Measurements from ENCODE around the gene UBE3D. TPM values are rescaled to one million over a fixed set of nuclear protein-coding genes. Genes with fewer than 3 reads are reported as not detected.
"Not testable (repeated sequence)": the region's sequence is repeated elsewhere in the genome, so short reads cannot be mapped to it uniquely, and the experiment has no call there.

The UBE3D gene
- total RNA-seq, 4 donors from 2014 or later: 11.0 to 14.8 (median 12.5) TPM

- no peak overlapping the region for H3K4me3 ChIP-seq (replicated peaks in 1 of 3)
- intact Hi-C loops (cut with DNase I): no loop called here
- no peaks in the 10 kb centered on the region for H3K36me3 ChIP-seq
- no peak overlapping the region for H3K27ac ChIP-seq
- WGBS, 2 donors: 65 to 82% methylated on average over 2 of the region's 2 CpGs
- no peaks in the 10 kb centered on the region for H3K9me3 ChIP-seq
- no peaks in the 10 kb centered on the region for H3K27me3 ChIP-seq
- no peaks in the 10 kb centered on the region for H3K4me1 ChIP-seq
- no peak for TF ChIP-seq POLR2A (IDR thresholded peaks at IDR 0.05)
- no peak for TF ChIP-seq CTCF (IDR thresholded peaks at IDR 0.05)
- DNase-seq: no peak
These were observed 163.4 kb downstream of the UBE3D start for GRCh38 chr6:82902290-82902689.

GRCh38 chr6:82894653-82895259, 170.9 kb downstream of the UBE3D start:
- intact Hi-C loops (cut with DNase I): no loop called here

GRCh38 chr6:82893889-82894652, 171.6 kb downstream of the UBE3D start:
- H3K27me3 ChIP-seq: no peaks in the 10 kb centered on the region
- H3K4me1 ChIP-seq: no peaks in the 10 kb centered on the region
- H3K4me3 ChIP-seq (replicated peaks in 1 of 3): no peak overlapping the region
- no peak for TF ChIP-seq POLR2A (IDR thresholded peaks at IDR 0.05)
- TF ChIP-seq CTCF (IDR thresholded peaks at IDR 0.05): no peak
- H3K9me3 ChIP-seq: no peaks in the 10 kb centered on the region
- 88 to 93% methylated on average over 9 of the region's 9 CpGs for WGBS, 2 donors
- intact Hi-C loops (cut with DNase I): no loop called here
- no peak overlapping the region for H3K27ac ChIP-seq
- DNase-seq: no peak
- no peaks in the 10 kb centered on the region for H3K36me3 ChIP-seq

More at GRCh38 chr6:82894653-82895259, 170.9 kb downstream of the UBE3D start:
- Histone ChIP-seq H3K9me3 (no peaks in the 10 kb centered on the region), H3K27ac (no peak overlapping the region), H3K36me3 (no peaks in the 10 kb centered on the region), H3K27me3 (no peaks in the 10 kb centered on the region), H3K4me1 (no peaks in the 10 kb centered on the region), H3K4me3 (replicated peaks in 1 of 3) (no peak overlapping the region)
- WGBS, 2 donors: 94 to 95% methylated on average over 6 of the region's 6 CpGs
- TF ChIP-seq POLR2A (IDR thresholded peaks at IDR 0.05) (no peak), CTCF (IDR thresholded peaks at IDR 0.05) (no peak)
- no peak for DNase-seq

GRCh38 chr6:82891503-82891902, 174.1 kb downstream of the UBE3D start:
- H3K36me3 ChIP-seq; H3K4me3 ChIP-seq (replicated peaks in 1 of 3); H3K27me3 ChIP-seq; intact Hi-C loops (cut with DNase I); DNase-seq; H3K27ac ChIP-seq; H3K4me1 ChIP-seq; H3K9me3 ChIP-seq: not testable (repeated sequence)
- WGBS, 2 donors: 84 to 91% methylated on average over 3 of the region's 3 CpGs

- no peak overlapping the region for H3K4me3 ChIP-seq (replicated peaks in 1 of 3)
- H3K4me1 ChIP-seq: no peaks in the 10 kb centered on the region
- no peak overlapping the region for H3K27ac ChIP-seq
- intact Hi-C loops (cut with DNase I): no loop called here
- no peaks in the 10 kb centered on the region for H3K9me3 ChIP-seq
- TF ChIP-seq POLR2A (IDR thresholded peaks at IDR 0.05): no peak
- TF ChIP-seq CTCF (IDR thresholded peaks at IDR 0.05): no peak
- DNase-seq: no peak
- H3K36me3 ChIP-seq: no peaks in the 10 kb centered on the region
- no peaks in the 10 kb centered on the region for H3K27me3 ChIP-seq
These were observed 174.6 kb downstream of the UBE3D start for GRCh38 chr6:82891076-82891475.
